ENCODE results near the gene BIRC6. TPM values are rescaled to one million over a fixed set of nuclear protein-coding genes. Genes with fewer than 3 reads are reported as not detected.
"Not testable (repeated sequence)": the region's sequence is repeated elsewhere in the genome, so short reads cannot be mapped to it uniquely, and the experiment has no call there.

BIRC6 gene
- total RNA-seq, 5 donors from 2014 or later (not counting 1 experiment from before 2014, with no cell fraction given) = 106 to 179 (median 121) TPM

DNA sequence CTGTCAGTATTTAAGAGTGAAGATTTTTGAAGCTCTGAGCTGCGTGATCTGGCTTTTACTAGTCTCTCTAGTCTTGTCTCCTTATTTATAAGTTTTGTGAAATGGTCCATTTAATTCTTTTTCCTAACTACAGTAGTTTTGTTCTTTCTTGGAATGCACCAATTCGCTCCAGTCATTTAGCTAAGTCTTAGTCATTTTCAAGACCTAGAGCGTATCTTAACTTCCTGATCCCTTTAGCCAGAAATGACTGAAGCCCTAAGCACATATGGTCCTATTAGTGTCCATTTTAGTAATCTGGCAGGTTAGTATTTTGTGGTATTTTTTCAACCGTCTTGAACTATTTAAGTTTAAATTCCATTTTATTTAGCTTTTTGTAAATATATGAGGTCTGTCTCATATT, 3.6 kb downstream of the BIRC6 start:
- no peak overlapping the region for H3K4me3 ChIP-seq (ENCODE audit: control insufficient read depth in 1 of 2, extremely low read depth in 1 of 2, low read length in 1 of 2)
- POLR2A ChIA-PET = no interaction called here

DNA sequence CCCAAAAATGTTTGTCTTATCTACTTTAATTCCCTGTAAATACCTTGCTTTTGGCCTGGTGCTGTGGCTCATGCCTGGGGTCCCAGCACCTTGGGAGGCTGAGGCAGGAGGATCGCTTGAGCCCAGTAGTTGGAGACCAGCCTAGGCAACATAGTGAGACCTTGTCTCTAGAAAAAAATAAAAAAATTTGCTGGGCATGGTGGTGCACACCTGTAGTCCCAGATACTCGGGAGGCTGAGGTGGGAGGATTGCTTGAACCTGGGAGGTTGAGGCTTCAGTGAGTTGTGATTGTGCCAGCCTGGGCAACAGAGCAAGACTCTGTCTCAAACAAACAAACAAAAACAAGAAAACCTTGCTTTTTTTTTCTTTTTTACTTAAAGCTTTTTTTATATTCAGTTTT, 6.2 kb downstream of the BIRC6 start:
- H3K36me3 ChIP-seq (ENCODE audit: control insufficient read depth in 2 of 2, extremely low read depth in 1 of 2, insufficient read depth in 1 of 2, low read length in 1 of 2); ATAC-seq (replicated peaks in 1 of 4); DNase-seq; H3K9me3 Mint-ChIP-seq; H3K27me3 ChIP-seq (replicated peaks in 1 of 2; ENCODE audit: control insufficient read depth in 2 of 2, extremely low read depth in 1 of 2, insufficient read depth in 2 of 2, low read length in 1 of 2); H3K9me3 ChIP-seq; H3K27ac ChIP-seq (ENCODE audit: low read length); POLR2A ChIA-PET; CTCF ChIA-PET; H3K4me3 ChIP-seq (ENCODE audit: control insufficient read depth in 1 of 2, extremely low read depth in 1 of 2, low read length in 1 of 2); H3K27me3 Mint-ChIP-seq: not testable (repeated sequence)
- H3K4me1 ChIP-seq (ENCODE audit: control insufficient read depth in 1 of 2, extremely low read depth in 1 of 2, insufficient read depth in 2 of 2, low read length in 2 of 2) = peaks cover 12 to 34% of the 10 kb centered on the region in 2 experiments
- H3K4me1 Mint-ChIP-seq = peaks cover 76 to 85% (median 84%) of the 10 kb centered on the region in 3 donors
- peaks cover 20% of the 10 kb centered on the region for H3K36me3 Mint-ChIP-seq
- H3K4me3 Mint-ChIP-seq = peak overlapping the region in 1 of 3 donors; percentile 10
- WGBS (ENCODE audit: insufficient coverage) = no CpG with 5 or more reads among the region's 2 CpGs
- peak overlapping the region in 1 of 2 donors; percentile 69 for H3K27ac Mint-ChIP-seq

More for the DNA sequence above, 3.6 kb downstream of the BIRC6 start:
- Mint-ChIP-seq H3K9me3 (peaks cover 0 to 2% (median 0%) of the 10 kb centered on the region in 3 donors), H3K27ac (no peak overlapping the region), H3K4me1 (peaks cover 58 to 68% (median 67%) of the 10 kb centered on the region in 3 donors), H3K27me3 (no peaks in the 10 kb centered on the region), H3K36me3 (peaks cover 20% of the 10 kb centered on the region), H3K4me3 (peak overlapping the region in 2 of 3 donors; percentile 37 to 82)
- no CpG with 5 or more reads among the region's 4 CpGs for WGBS (ENCODE audit: insufficient coverage)
- Histone ChIP-seq H3K27me3 (replicated peaks in 1 of 2; ENCODE audit: control insufficient read depth in 2 of 2, extremely low read depth in 1 of 2, insufficient read depth in 2 of 2, low read length in 1 of 2) (no peaks in the 10 kb centered on the region), H3K9me3 (no peaks in the 10 kb centered on the region), H3K36me3 (ENCODE audit: control insufficient read depth in 2 of 2, extremely low read depth in 1 of 2, insufficient read depth in 1 of 2, low read length in 1 of 2) (peaks cover 0 to 5% of the 10 kb centered on the region in 2 donors), H3K4me1 (ENCODE audit: control insufficient read depth in 1 of 2, extremely low read depth in 1 of 2, insufficient read depth in 2 of 2, low read length in 2 of 2) (peaks cover 12 to 26% of the 10 kb centered on the region in 2 experiments), H3K27ac (ENCODE audit: low read length) (no peak overlapping the region)
- no peak for DNase-seq
- CTCF ChIA-PET = no interaction called here
- ATAC-seq (replicated peaks in 1 of 4) = no peak

DNA sequence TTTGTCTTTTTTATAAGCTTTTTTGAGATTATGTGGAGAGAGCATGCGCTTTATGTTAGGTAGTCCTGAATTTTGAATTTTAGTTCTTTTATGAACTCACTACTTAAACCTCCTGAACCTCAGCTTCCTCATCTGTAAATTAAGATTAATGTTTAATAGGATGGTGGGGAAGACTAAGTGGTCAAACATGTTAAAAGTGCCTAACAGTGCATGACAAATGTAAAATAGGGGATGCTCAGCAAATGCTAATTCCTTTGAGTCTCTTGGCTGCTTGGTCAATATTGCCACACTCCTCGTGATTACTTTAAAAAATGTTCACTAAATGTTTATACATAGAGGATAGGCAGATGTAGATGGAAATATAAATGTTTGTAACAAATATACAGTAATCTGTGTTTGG, 6.8 kb downstream of the BIRC6 start:
- ChIA-PET CTCF (no interaction called here), POLR2A (no interaction called here)
- WGBS (ENCODE audit: insufficient coverage) = no CpG with 5 or more reads among the region's 2 CpGs

DNA sequence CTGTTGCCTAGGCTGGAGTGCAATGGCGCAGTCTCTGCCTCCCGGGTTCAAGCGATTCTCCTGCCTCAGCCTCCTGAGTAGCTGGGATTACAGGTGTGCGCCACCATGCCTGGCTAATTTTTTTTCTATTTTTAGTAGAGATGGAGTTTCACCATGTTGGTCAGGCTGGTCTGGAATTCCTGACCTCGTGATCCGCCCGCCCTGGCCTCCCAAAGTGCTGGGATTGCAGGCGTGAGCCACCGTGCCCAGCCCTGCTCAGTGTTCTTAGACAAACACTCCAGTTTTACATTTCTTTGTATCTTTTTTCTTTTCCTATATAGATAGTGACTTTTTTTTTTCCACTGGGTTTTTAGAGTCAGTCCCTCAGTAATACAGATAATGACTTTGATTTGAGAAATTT, 7.5 kb downstream of the BIRC6 start:
- H3K9me3 ChIP-seq; H3K4me3 ChIP-seq (ENCODE audit: control insufficient read depth in 1 of 2, extremely low read depth in 1 of 2, low read length in 1 of 2); DNase-seq; POLR2A ChIA-PET; H3K27me3 ChIP-seq (replicated peaks in 1 of 2; ENCODE audit: control insufficient read depth in 2 of 2, extremely low read depth in 1 of 2, insufficient read depth in 2 of 2, low read length in 1 of 2); CTCF ChIA-PET; H3K9me3 Mint-ChIP-seq; H3K36me3 ChIP-seq (ENCODE audit: control insufficient read depth in 2 of 2, extremely low read depth in 1 of 2, insufficient read depth in 1 of 2, low read length in 1 of 2); ATAC-seq (replicated peaks in 1 of 4); H3K27ac ChIP-seq (ENCODE audit: low read length); H3K27ac Mint-ChIP-seq; H3K27me3 Mint-ChIP-seq: not testable (repeated sequence)
- Mint-ChIP-seq H3K4me1 (peaks cover 72 to 83% (median 82%) of the 10 kb centered on the region in 3 donors), H3K36me3 (peaks cover 12% of the 10 kb centered on the region), H3K4me3 (peak overlapping the region in 1 of 3 donors; percentile 10)
- no CpG with 5 or more reads among the region's 9 CpGs for WGBS (ENCODE audit: insufficient coverage)
- H3K4me1 ChIP-seq (ENCODE audit: control insufficient read depth in 1 of 2, extremely low read depth in 1 of 2, insufficient read depth in 2 of 2, low read length in 2 of 2) = peaks cover 3 to 39% of the 10 kb centered on the region in 2 experiments

More for the DNA sequence above, 6.8 kb downstream of the BIRC6 start:
- H3K27ac ChIP-seq (ENCODE audit: low read length) = no peak overlapping the region
- no peaks in the 10 kb centered on the region for H3K9me3 ChIP-seq
- no peaks in the 10 kb centered on the region for H3K27me3 ChIP-seq (replicated peaks in 1 of 2; ENCODE audit: control insufficient read depth in 2 of 2, extremely low read depth in 1 of 2, insufficient read depth in 2 of 2, low read length in 1 of 2)
- no peak for DNase-seq
- H3K36me3 ChIP-seq (ENCODE audit: control insufficient read depth in 2 of 2, extremely low read depth in 1 of 2, insufficient read depth in 1 of 2, low read length in 1 of 2) = peaks cover 0 to 5% of the 10 kb centered on the region in 2 donors
- ATAC-seq (replicated peaks in 1 of 4) = no peak
- peak overlapping the region in 1 of 3 donors; percentile 10 for H3K4me3 Mint-ChIP-seq
- peaks cover 15% of the 10 kb centered on the region for H3K36me3 Mint-ChIP-seq
- H3K4me3 ChIP-seq (ENCODE audit: control insufficient read depth in 1 of 2, extremely low read depth in 1 of 2, low read length in 1 of 2) = no peak overlapping the region
- peaks cover 9 to 35% of the 10 kb centered on the region in 2 experiments for H3K4me1 ChIP-seq (ENCODE audit: control insufficient read depth in 1 of 2, extremely low read depth in 1 of 2, insufficient read depth in 2 of 2, low read length in 2 of 2)
- H3K27ac Mint-ChIP-seq = no peak overlapping the region
- H3K9me3 Mint-ChIP-seq = peaks cover 0 to 2% (median 0%) of the 10 kb centered on the region in 3 donors
- H3K27me3 Mint-ChIP-seq = no peaks in the 10 kb centered on the region
- peaks cover 72 to 83% (median 82%) of the 10 kb centered on the region in 3 donors for H3K4me1 Mint-ChIP-seq

DNA sequence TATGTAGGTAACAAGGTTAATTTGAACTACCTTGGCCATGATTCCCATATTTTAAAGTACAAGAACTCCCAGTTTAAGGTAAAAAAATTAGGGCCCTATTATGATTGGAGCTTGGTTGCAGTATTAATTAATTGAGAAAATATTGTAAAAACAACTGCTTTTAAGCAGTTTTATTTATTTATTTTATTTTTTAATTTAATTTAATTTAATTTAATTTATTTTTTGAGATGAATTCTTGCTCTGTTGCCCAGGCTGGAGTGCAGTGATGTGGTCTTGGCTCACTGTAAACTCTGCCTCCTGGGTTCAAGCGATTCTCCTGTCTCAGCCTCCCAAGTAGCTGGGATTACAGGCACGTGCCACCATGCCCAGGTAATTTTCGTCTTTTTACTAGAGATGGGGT, 8.9 kb downstream of the BIRC6 start:
- H3K4me3 Mint-ChIP-seq; ATAC-seq (replicated peaks in 1 of 4); H3K36me3 ChIP-seq (ENCODE audit: control insufficient read depth in 2 of 2, extremely low read depth in 1 of 2, insufficient read depth in 1 of 2, low read length in 1 of 2); H3K27me3 Mint-ChIP-seq; DNase-seq; H3K9me3 Mint-ChIP-seq; POLR2A ChIA-PET; H3K27ac ChIP-seq (ENCODE audit: low read length); H3K9me3 ChIP-seq; H3K27me3 ChIP-seq (replicated peaks in 1 of 2; ENCODE audit: control insufficient read depth in 2 of 2, extremely low read depth in 1 of 2, insufficient read depth in 2 of 2, low read length in 1 of 2); H3K4me3 ChIP-seq (ENCODE audit: control insufficient read depth in 1 of 2, extremely low read depth in 1 of 2, low read length in 1 of 2); CTCF ChIA-PET; H3K27ac Mint-ChIP-seq: not testable (repeated sequence)
- peaks cover 10% of the 10 kb centered on the region for H3K36me3 Mint-ChIP-seq
- peaks cover 2 to 36% of the 10 kb centered on the region in 2 experiments for H3K4me1 ChIP-seq (ENCODE audit: control insufficient read depth in 1 of 2, extremely low read depth in 1 of 2, insufficient read depth in 2 of 2, low read length in 2 of 2)
- 93% methylated on average over 3 of the region's 3 CpGs for WGBS (ENCODE audit: insufficient coverage)
- H3K4me1 Mint-ChIP-seq = peaks cover 58 to 82% (median 81%) of the 10 kb centered on the region in 3 donors

DNA sequence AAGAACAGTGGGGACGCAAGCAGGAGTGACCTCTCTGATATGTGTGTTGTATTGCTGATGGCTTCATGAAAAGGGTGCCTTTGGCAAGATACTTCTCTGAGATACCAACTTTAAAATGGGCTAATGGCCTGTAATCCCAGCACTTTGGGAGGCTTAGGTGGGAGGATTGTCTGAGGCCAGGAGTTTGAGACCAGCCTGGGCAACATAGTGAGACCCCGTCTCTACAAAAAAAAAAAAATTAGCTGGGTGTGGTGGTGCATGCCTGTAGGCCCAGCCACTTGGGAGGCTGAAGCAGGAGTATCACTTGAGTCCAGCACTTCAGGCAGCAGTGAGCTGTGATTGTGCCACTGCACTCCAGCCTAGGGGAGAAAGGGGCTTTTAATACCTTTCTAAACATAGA, 9.8 kb downstream of the BIRC6 start:
- WGBS (ENCODE audit: insufficient coverage) = 86% methylated on average over 1 of the region's 2 CpGs
- Histone ChIP-seq H3K9me3 (no peaks in the 10 kb centered on the region), H3K27ac (ENCODE audit: low read length) (no peak overlapping the region), H3K27me3 (replicated peaks in 1 of 2; ENCODE audit: control insufficient read depth in 2 of 2, extremely low read depth in 1 of 2, insufficient read depth in 2 of 2, low read length in 1 of 2) (no peaks in the 10 kb centered on the region), H3K4me1 (ENCODE audit: control insufficient read depth in 1 of 2, extremely low read depth in 1 of 2, insufficient read depth in 2 of 2, low read length in 2 of 2) (peaks cover 2 to 32% of the 10 kb centered on the region in 2 experiments), H3K36me3 (ENCODE audit: control insufficient read depth in 2 of 2, extremely low read depth in 1 of 2, insufficient read depth in 1 of 2, low read length in 1 of 2) (no peaks in the 10 kb centered on the region), H3K4me3 (ENCODE audit: control insufficient read depth in 1 of 2, extremely low read depth in 1 of 2, low read length in 1 of 2) (no peak overlapping the region)
- Mint-ChIP-seq H3K36me3 (peaks cover 7% of the 10 kb centered on the region), H3K27ac (no peak overlapping the region), H3K27me3 (no peaks in the 10 kb centered on the region), H3K4me1 (peaks cover 53 to 79% (median 76%) of the 10 kb centered on the region in 3 donors), H3K4me3 (peak overlapping the region in 1 of 3 donors; percentile 14), H3K9me3 (peaks cover 0 to 2% (median 0%) of the 10 kb centered on the region in 3 donors)
- ATAC-seq (replicated peaks in 1 of 4) (no peak), DNase-seq (no peak)
- ChIA-PET POLR2A (no interaction called here), CTCF (no interaction called here)
